Stomach (tissue), 4 donors: ENCODE measurements around the gene RERE.

Experiments
- EP300 ChIP-seq: sonication (generic); formaldehyde crosslinking; IDR thresholded peaks from one replicate; pipeline ENCODE4 v1.6.1; 2017; ENCODE audit warnings: antibody characterized with exemption
- POLR2A ChIP-seq, 4 donors: fragments of 450-650 bp; IDR thresholded peaks; one replicate each; pipeline ENCODE4 v1.6.1; 2016; ENCODE audit warnings: antibody characterized with exemption in 4 of 4, control low read depth in 2 of 4, mild to moderate bottlenecking in 1 of 4, moderate library complexity in 1 of 4
- POLR2AphosphoS5 ChIP-seq, 3 donors: sonication (generic); formaldehyde crosslinking; IDR thresholded peaks; one replicate each; pipeline ENCODE4 v1.6.1; 2016; ENCODE audit warnings: antibody characterized with exemption in 3 of 3
- TF ChIP-seq, protein P1 (sequence below), 7 experiments: fragments of 450-650 bp in 4 of 7; fragments of 200-600 bp in 3 of 7; sonication (generic) in 3 of 7; IDR thresholded peaks; one replicate each; pipeline ENCODE4 v1.5.1; 2016 to 2019; ENCODE audit warnings: antibody characterized with exemption in 7 of 7, control low read depth in 2 of 7, mild to moderate bottlenecking in 1 of 7

DNA sequence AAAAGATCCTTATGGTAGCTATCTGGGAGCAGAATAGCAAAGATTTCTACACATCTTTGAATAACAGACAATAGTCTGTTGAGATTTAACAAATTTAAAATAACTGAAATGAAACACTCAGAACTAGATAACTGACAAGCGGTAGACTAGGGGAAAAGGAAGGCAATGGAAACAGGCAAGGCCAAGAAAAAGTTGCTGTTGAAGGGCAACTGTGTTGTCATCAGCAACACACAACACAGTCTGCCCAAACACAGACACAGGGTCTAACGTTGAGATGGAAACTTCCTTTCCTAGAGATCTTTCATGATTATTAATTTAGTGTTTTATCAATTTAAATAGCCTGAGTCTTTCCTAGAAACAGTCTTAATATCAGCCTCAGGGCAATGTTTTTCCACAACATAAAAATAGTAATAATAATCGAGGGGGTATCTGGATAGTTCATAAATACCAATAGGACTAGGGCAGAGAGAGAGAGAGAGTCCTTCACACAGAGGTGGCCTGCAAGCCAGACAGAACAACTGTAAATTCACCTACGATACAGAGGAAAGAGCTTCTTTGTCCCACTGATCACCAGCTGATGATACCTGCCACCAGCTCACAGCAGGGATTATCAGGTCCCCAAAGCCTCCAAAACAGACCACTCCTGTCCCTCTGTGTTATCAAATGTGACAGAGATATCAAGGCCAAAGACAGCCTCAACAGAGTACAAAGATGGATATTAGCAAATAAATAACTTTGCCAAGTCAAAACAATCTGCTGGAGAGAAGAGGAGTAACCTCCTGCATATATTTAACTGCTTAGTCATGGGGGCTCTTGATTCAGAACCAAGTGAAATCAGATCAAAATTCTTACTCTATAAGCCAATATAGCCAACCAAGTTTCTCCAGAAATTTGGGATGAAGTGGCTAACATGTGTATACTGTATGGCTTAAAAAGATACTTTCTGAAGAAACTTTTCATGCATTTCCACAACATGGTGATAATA is 254.3 kb downstream of the RERE start:
- TF ChIP-seq POLR2A (IDR thresholded peaks at IDR 0.05): no peak
- TF ChIP-seq, protein P1, sequence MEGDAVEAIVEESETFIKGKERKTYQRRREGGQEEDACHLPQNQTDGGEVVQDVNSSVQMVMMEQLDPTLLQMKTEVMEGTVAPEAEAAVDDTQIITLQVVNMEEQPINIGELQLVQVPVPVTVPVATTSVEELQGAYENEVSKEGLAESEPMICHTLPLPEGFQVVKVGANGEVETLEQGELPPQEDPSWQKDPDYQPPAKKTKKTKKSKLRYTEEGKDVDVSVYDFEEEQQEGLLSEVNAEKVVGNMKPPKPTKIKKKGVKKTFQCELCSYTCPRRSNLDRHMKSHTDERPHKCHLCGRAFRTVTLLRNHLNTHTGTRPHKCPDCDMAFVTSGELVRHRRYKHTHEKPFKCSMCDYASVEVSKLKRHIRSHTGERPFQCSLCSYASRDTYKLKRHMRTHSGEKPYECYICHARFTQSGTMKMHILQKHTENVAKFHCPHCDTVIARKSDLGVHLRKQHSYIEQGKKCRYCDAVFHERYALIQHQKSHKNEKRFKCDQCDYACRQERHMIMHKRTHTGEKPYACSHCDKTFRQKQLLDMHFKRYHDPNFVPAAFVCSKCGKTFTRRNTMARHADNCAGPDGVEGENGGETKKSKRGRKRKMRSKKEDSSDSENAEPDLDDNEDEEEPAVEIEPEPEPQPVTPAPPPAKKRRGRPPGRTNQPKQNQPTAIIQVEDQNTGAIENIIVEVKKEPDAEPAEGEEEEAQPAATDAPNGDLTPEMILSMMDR (IDR thresholded peaks at IDR 0.05): no peak
- no peak for TF ChIP-seq POLR2AphosphoS5 (IDR thresholded peaks at IDR 0.05)
- no peak for TF ChIP-seq EP300
